ENCODE results near the gene OLFML2A. TPM values are rescaled to one million over a fixed set of nuclear protein-coding genes. Genes with fewer than 3 reads are reported as not detected.
"Not testable (repeated sequence)": the region's sequence is repeated elsewhere in the genome, so short reads cannot be mapped to it uniquely, and the experiment has no call there.

Gene OLFML2A
- total RNA-seq, 1 experiment from 2014 or later: 5.8 TPM

DNA sequence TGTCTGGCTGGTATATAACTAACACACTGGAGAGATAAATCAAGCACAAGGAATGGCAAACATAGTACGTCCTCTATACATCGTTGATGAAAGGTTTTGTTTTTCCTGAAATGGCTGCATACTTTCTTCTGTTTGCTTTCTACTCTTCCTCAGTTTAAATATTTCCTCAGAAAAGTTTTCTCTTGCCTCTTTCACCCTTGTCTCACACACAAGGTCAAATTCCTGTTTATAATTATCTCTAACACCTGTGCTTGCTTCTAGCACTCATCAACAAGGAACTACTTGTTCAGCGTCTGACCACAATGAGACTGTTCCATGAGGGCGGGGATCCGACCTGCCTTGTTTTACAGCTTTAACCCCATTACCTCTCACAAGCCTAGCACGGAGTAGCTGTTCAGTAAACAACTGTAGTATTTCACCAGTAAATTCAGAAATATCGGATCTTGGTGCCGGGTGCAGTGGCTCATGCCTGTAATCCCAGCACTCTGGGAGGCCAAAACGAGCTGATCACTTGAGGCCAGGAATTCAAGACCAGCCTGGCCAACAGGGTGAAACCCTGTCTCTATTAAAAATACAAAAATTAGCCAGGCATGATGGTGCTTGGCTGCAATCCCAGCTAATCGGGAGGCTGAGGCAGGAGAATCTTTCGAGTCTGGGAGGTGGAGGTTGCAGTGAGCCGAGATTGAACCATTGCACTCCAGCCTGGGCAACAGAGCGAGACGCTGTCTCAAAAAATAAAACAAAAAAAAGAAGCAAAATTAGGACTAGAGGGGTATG, 42.8 kb upstream of the OLFML2A start:
- Mint-ChIP-seq H3K27ac (peak overlapping the region; percentile 79 to 97 (median 80)), H3K4me3 (no peak overlapping the region; a peak in 1 of 5 replicates), H3K4me1 (peaks cover 22 to 24% of the 10 kb centered on the region in 2 experiments), H3K9me3 (no peaks in the 10 kb centered on the region; a peak in 1 of 5 replicates), H3K27me3 (ENCODE audit: low read depth) (no peaks in the 10 kb centered on the region), H3K36me3 (ENCODE audit: insufficient read depth in 1 of 3, low read depth in 3 of 3) (peaks cover 25 to 27% (median 25%) of the 10 kb centered on the region in 3 experiments)
- H3K23ac ChIP-seq (ENCODE audit: insufficient read length, low read depth, low read length): no peak overlapping the region
- no peaks in the 10 kb centered on the region for H3K9me3 ChIP-seq (ENCODE audit: control insufficient read depth, low read depth, low read length)
- no peak for TF ChIP-seq CTCF (conservative IDR thresholded peaks at IDR 0.05)
- H3K4me2 ChIP-seq (ENCODE audit: insufficient read depth, insufficient read length, low read length): no peak overlapping the region
- H3K27ac ChIP-seq (ENCODE audit: insufficient read length, low read depth, low read length): no peak overlapping the region
- H2BK12ac ChIP-seq (ENCODE audit: insufficient read length, low read depth, low read length): no peak overlapping the region
- no peak overlapping the region for H3T11ph ChIP-seq (ENCODE audit: low read length)
- H2BK15ac ChIP-seq (ENCODE audit: low read depth, low read length): no peak overlapping the region
- no peak overlapping the region for H4K8ac ChIP-seq (replicated peaks; ENCODE audit: insufficient read length, low read depth, low read length)
- no peaks in the 10 kb centered on the region for H3K23me2 ChIP-seq (ENCODE audit: insufficient read length, low read depth, low read length, poor library complexity, severe bottlenecking)
- no peak overlapping the region for H2BK120ac ChIP-seq (ENCODE audit: low read depth, low read length, poor library complexity, severe bottlenecking)
- no peak overlapping the region for H3K18ac ChIP-seq (ENCODE audit: insufficient read length, low read depth, low read length)
- peaks cover 6% of the 10 kb centered on the region; the same call in 1 of the 2 replicates for H3K79me2 ChIP-seq (ENCODE audit: insufficient read depth, low read length)
- H4K91ac ChIP-seq (ENCODE audit: insufficient read length, low read depth, low read length): no peak overlapping the region
- no peak overlapping the region for H4K5ac ChIP-seq (ENCODE audit: insufficient read length, low read depth, low read length)
- no peak overlapping the region for H2AFZ ChIP-seq (ENCODE audit: low read length)
- H3K27me3 ChIP-seq (ENCODE audit: insufficient read depth, low read length): no peaks in the 10 kb centered on the region
- no peak for DNase-seq
- no peak overlapping the region for H3K14ac ChIP-seq (ENCODE audit: insufficient read depth, low read length)
- no peak overlapping the region for H2BK20ac ChIP-seq (ENCODE audit: low read depth, low read length, poor library complexity, severe bottlenecking)
- H2BK5ac ChIP-seq (ENCODE audit: insufficient read length, low read length): no peak overlapping the region
- peaks cover 3% of the 10 kb centered on the region; the same call in 1 of the 2 replicates for H3K4me1 ChIP-seq (ENCODE audit: insufficient read depth, low read length)
- peaks cover 2% of the 10 kb centered on the region for H4K20me1 ChIP-seq (ENCODE audit: control insufficient read depth, insufficient read depth, insufficient read length)
- no peak overlapping the region for H3K56ac ChIP-seq (ENCODE audit: insufficient read length, low read depth, low read length)
- H3K9ac ChIP-seq (ENCODE audit: extremely low read depth, insufficient read length, low read length): no peak overlapping the region
- no peak overlapping the region for H2AK5ac ChIP-seq (ENCODE audit: insufficient read length, low read length)
- WGBS (ENCODE audit: extremely low coverage, insufficient read length, low lambda C conversion rate): no CpG with 5 or more reads among the region's 14 CpGs
- no peaks in the 10 kb centered on the region for H3K79me1 ChIP-seq (ENCODE audit: insufficient read depth, low read depth, low read length, poor library complexity, severe bottlenecking)
- no peak overlapping the region for H3K4ac ChIP-seq (ENCODE audit: low read depth, low read length)

DNA sequence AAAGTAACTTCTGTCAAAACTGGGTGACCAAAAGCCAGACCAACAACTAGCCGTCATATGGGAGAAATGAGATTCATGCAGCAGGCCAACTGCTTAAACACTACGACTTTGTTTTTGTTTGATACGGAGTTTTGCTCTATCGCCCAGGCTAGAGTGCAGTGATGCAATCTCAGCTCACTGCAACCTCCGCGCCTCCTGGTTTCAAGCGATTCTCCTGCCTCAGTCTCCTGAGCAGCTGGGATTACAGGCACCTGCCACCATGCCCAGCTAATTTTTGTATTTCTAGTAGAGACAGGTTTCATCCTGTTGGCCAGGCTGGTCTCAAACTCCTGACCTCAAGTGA, 42.2 kb upstream of the OLFML2A start:
- not testable (repeated sequence) for H4K5ac ChIP-seq (ENCODE audit: insufficient read length, low read depth, low read length); H3K9me3 ChIP-seq (ENCODE audit: control insufficient read depth, low read depth, low read length); H4K20me1 ChIP-seq (ENCODE audit: control insufficient read depth, insufficient read depth, insufficient read length); H4K91ac ChIP-seq (ENCODE audit: insufficient read length, low read depth, low read length); H3K27me3 Mint-ChIP-seq (ENCODE audit: low read depth); H3K23ac ChIP-seq (ENCODE audit: insufficient read length, low read depth, low read length); H2AK5ac ChIP-seq (ENCODE audit: insufficient read length, low read length); H3T11ph ChIP-seq (ENCODE audit: low read length); H2BK20ac ChIP-seq (ENCODE audit: low read depth, low read length, poor library complexity, severe bottlenecking); H3K9ac ChIP-seq (ENCODE audit: extremely low read depth, insufficient read length, low read length); H3K79me2 ChIP-seq (ENCODE audit: insufficient read depth, low read length); H3K4ac ChIP-seq (ENCODE audit: low read depth, low read length); H3K4me2 ChIP-seq (ENCODE audit: insufficient read depth, insufficient read length, low read length); H3K23me2 ChIP-seq (ENCODE audit: insufficient read length, low read depth, low read length, poor library complexity, severe bottlenecking); H2BK120ac ChIP-seq (ENCODE audit: low read depth, low read length, poor library complexity, severe bottlenecking); H3K27me3 ChIP-seq (ENCODE audit: insufficient read depth, low read length); H3K9me3 Mint-ChIP-seq; H3K18ac ChIP-seq (ENCODE audit: insufficient read length, low read depth, low read length); H2AFZ ChIP-seq (ENCODE audit: low read length); H3K4me3 Mint-ChIP-seq; H3K27ac ChIP-seq (ENCODE audit: insufficient read length, low read depth, low read length); H2BK12ac ChIP-seq (ENCODE audit: insufficient read length, low read depth, low read length); H2BK5ac ChIP-seq (ENCODE audit: insufficient read length, low read length); H3K4me1 ChIP-seq (ENCODE audit: insufficient read depth, low read length); H4K8ac ChIP-seq (replicated peaks; ENCODE audit: insufficient read length, low read depth, low read length); H2BK15ac ChIP-seq (ENCODE audit: low read depth, low read length); H3K14ac ChIP-seq (ENCODE audit: insufficient read depth, low read length); H3K79me1 ChIP-seq (ENCODE audit: insufficient read depth, low read depth, low read length, poor library complexity, severe bottlenecking); H3K56ac ChIP-seq (ENCODE audit: insufficient read length, low read depth, low read length); DNase-seq
- peak overlapping the region; percentile 80 to 97 (median 91) for H3K27ac Mint-ChIP-seq
- WGBS (ENCODE audit: extremely low coverage, insufficient read length, low lambda C conversion rate): no CpG with 5 or more reads among the region's 7 CpGs
- H3K4me1 Mint-ChIP-seq: peaks cover 22 to 24% of the 10 kb centered on the region in 2 experiments
- H3K36me3 Mint-ChIP-seq (ENCODE audit: insufficient read depth in 1 of 3, low read depth in 3 of 3): peaks cover 25 to 30% (median 28%) of the 10 kb centered on the region in 3 experiments
